Retinal pigment epithelial cell (primary cell): ENCODE measurements around the gene ZDHHC22.

Experiments
- DNase-seq: peaks from one replicate; pipeline ENCODE4 v3.0.0-alpha.2; 2010; ENCODE audit warnings: low read depth
- H3K4me3 ChIP-seq: 2 replicates; pipeline ENCODE4 v1.5.1; 2011; ENCODE audit warnings: mild to moderate bottlenecking, low read length, control low read depth, moderate library complexity
- TF ChIP-seq, protein P1 (sequence below): conservative IDR thresholded peaks from 2 replicates; pipeline ENCODE4 v1.5.1; 2011; ENCODE audit warnings: low read depth, low read length, control low read depth, inconsistent platforms

Gene ZDHHC22

DNA sequence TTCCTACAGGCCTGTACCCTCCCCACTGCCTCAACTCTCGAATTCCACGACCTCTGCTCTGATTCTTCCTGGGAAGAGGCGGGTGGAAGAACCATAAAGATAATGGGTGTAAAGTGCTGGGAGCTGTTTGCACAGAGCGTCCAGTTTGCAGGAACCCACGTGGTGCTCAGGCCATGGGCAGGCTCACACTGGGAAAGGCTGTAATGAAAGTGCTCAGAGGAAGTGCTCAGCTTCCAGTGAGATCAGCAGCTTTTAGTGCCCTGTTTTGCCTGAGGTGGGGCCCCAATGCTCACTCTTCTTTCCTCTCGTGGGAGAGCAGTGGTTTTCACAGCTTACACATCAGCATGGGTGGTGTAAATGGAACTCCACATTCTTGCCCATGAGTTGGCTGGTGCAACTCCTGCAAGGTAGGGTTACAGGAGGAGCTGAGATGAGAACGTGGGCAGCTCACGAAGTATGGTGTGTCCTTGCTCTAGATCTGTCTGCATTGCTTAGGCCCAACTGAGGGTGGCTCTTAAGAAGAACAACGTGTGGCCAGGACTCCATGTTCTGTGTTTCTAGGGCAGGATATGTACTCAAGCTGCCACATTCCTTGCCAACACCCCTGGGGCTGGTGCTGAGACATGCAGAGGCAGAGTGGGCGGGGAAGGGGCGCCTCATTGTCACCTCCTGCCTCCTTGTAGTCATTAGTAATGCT is 43.0 kb upstream of the ZDHHC22 start:
- DNase-seq, result no peak
- TF ChIP-seq, protein P1, sequence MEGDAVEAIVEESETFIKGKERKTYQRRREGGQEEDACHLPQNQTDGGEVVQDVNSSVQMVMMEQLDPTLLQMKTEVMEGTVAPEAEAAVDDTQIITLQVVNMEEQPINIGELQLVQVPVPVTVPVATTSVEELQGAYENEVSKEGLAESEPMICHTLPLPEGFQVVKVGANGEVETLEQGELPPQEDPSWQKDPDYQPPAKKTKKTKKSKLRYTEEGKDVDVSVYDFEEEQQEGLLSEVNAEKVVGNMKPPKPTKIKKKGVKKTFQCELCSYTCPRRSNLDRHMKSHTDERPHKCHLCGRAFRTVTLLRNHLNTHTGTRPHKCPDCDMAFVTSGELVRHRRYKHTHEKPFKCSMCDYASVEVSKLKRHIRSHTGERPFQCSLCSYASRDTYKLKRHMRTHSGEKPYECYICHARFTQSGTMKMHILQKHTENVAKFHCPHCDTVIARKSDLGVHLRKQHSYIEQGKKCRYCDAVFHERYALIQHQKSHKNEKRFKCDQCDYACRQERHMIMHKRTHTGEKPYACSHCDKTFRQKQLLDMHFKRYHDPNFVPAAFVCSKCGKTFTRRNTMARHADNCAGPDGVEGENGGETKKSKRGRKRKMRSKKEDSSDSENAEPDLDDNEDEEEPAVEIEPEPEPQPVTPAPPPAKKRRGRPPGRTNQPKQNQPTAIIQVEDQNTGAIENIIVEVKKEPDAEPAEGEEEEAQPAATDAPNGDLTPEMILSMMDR, result no peak
- H3K4me3 ChIP-seq, result no peak overlapping the region

DNA sequence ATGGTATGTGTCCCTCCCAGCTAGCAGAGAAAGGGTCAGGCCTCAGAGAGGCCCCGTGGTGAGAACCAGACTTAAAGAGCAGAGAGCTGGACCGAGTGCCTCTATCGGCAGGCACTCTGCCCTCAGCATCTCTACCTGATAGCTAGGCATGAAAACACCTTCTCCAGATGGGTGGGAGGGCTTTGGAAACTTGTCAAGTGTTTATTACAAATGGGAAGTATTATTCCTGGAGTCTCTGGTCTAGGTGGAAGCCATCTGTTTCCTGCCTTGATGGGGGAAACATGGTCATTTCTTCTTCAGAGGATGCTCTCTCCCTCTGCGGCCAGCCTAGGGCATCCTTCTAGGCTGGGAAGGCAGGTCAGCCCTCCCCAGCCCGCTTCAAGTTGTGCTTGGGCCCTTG is 42.3 kb upstream of the ZDHHC22 start:
- no peak for DNase-seq
- no peak overlapping the region for H3K4me3 ChIP-seq
- TF ChIP-seq, protein P1, result no peak

DNA sequence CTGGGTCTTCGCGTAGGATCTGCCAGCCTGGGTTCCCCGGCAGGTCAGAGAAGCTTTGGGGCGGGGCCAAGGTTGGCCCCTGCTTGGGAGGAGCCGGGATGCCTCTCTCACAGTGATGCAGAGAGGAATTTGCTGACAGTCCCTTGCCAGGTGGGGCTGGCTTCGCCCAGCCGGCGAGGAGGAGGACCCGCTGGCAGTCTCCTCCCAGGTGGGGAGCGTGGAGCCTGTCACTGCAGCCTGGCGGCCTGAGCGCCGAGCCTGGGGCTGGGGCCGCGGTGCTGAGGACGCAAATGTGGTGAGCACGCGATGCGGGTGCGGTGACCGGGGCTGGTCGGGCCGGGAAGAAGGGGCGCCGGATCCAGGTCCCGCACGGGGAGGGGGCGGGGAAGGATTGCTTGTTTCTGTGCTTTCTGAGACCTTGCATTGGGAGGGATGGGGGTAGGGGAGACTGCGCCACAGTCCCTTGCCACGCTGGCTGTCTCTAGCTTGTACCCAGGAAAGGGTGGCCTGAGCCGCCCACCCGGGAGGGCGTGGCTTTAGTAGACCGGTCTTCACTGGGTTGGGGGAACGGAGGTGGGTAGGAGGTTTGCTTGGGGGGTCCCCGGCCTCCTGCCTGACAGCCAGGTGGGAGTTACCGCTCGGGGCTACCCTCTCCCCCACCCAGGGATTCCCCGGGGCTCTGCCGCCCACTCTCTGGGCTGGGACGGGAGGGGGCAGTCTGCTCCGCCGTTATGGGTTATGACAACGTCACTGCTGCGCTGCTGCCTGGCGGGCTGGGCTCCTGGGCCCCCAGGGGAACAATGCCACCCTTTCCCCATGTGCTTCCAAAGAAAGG is 40.2 kb upstream of the ZDHHC22 start, which contains the start of gene TMEM63C:
Gene TMEM63C, plus strand, starts transcription at position 196 of the 835 bp plus-strand sequence. CDS start 37,016 bp downstream, outside the sequence.
- peak; percentile 61 for DNase-seq
- peak within 1 kb of the TSS; percentile 69 for H3K4me3 ChIP-seq

DNA sequence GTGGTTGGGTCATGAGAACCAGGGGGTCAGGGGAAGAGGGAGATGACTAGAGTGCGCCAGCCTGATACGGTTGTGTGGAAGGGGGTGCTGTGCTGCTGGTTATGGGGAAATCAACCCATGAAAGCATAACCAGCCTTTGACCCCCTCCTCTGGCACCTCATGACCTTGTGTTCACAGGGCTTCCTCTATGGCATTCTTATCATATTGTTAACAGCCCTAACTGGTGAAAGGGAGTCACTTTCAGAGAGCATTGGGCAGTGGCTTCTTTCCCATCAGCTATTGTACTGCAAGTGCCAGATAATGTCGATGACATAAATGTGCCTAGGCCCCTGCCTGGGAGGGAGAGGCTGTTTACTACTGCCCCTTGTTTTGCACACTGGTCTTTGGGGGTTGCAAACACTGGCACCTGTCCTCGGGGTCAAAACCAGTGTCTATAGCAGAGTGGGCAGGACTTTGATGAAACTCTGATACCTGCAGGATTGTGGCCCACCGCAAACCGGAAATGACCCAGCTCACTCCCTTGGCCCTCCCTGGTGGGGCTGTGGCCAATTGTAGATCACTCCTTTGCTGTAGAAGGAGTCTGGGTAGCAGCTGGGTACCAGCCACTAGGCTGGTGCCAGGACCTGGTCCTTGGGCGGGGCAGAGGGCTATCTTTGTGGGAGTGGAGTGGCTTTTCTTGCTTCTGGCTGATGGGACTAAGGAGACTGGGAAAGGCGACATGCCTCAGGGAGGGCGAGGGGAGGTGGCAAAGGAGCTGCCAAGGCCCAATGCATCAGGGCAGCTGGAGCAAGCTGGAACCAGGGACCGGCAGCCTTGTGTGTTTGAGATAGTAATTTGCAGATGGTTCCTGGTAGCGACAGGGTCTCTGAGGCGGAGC is 39.4 kb upstream of the ZDHHC22 start:
- TF ChIP-seq, protein P1, result no peak
- H3K4me3 ChIP-seq, result peak overlapping the region; percentile 69
- no peak for DNase-seq

More for the DNA sequence above, 40.2 kb upstream of the ZDHHC22 start, which contains the start of gene TMEM63C:
- TF ChIP-seq, protein P1, result peak; percentile 21

DNA sequence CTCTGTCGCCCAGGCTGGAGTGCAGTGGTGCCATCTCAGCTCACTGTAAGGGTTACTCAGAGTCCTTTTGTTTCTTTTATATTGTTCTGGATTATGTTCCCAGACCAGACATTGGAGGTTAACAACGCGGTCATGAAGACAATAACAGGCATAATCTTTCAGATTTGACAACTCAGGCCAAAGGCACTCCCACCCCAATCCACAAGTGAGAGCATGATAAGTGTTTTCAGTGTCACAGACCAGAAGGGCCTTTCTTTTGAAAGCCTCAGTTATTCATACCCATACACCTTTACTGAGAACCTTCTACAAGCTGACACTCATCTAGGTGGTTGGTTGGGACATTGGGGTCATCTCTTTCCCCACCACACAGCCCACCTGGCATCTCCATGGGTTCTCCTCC is 37.1 kb upstream of the ZDHHC22 start:
- TF ChIP-seq, protein P1, result no peak
- DNase-seq, result no peak
- no peak overlapping the region for H3K4me3 ChIP-seq

DNA sequence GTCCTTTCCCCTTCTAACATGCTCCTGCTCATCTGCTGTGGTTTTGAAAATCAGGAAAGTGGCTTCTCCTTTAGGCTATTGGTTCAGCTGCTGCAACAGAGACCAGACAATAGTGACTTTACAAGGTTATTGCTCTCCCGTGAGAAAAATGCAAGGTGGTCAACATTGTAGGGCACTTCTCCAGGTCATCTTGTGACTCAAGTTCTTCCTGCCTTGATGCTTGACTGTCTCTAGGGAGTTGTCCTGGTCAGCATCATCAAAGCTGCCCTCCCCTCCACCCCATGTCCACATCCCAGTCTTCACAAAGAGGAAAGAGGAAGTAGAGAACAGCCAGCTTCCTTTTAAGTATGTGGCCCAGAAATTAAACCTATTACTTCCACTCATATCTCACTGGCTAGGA is 36.1 kb upstream of the ZDHHC22 start:
- no peak for DNase-seq
- no peak overlapping the region for H3K4me3 ChIP-seq
- TF ChIP-seq, protein P1, result no peak
